Brain microvascular endothelial cell (primary cell): ENCODE results near the gene HDGF.
A peak's percentile ranks its signal among the peaks of the same experiment; 100 is the strongest.

ENCODE experiments used
- DNase-seq: peaks from one replicate; pipeline ENCODE4 v3.0.0-alpha.2; 2020
- H3K27ac ChIP-seq: fragments of 250-450 bp; sonication (Bioruptor Pico); 2 replicates; pipeline ENCODE4 v1.5.1; 2020; ENCODE audit warnings: mild to moderate bottlenecking, moderate library complexity
- H3K27me3 ChIP-seq: fragments of 250-450 bp; sonication (Bioruptor Pico); replicated peaks from 2 replicates; pipeline ENCODE4 v1.5.1; 2020; ENCODE audit warnings: mild to moderate bottlenecking
- H3K36me3 ChIP-seq: fragments of 250-450 bp; sonication (Bioruptor Pico); replicated peaks from 2 replicates; pipeline ENCODE4 v1.5.1; 2020; ENCODE audit warnings: mild to moderate bottlenecking
- H3K4me3 ChIP-seq: 2 replicates; pipeline ENCODE4 v1.5.1; 2011; ENCODE audit warnings: low read depth, mild to moderate bottlenecking, control low read depth, low read length, moderate library complexity
- CTCF ChIP-seq: IDR thresholded peaks from 2 replicates; pipeline ENCODE4 v1.5.1; 2011; ENCODE audit warnings: low read depth, mild to moderate bottlenecking, moderate library complexity, low read length, control low read depth, inconsistent platforms; ENCODE audit errors: missing control alignments
- in situ Hi-C: cut with HindIII; loops from 2 replicates; pipeline ENCODE4 v1.10.0; 2017; ENCODE audit warnings: low sequenced_read_pairs, low pct_ligation_motif_present

HDGF gene

GRCh38 chr1:156772222-156772621 lies 20.7 kb upstream of the HDGF start:
- peaks cover 9% of the 10 kb centered on the region for H3K36me3 ChIP-seq
- no peak for TF ChIP-seq CTCF

GRCh38 chr1:156768610-156769295 lies 17.3 kb upstream of the HDGF start:
- Histone ChIP-seq H3K4me3 (peak overlapping the region; percentile 95), H3K36me3 (peaks cover 9% of the 10 kb centered on the region), H3K27me3 (no peaks in the 10 kb centered on the region), H3K27ac (no peak overlapping the region)
- no peak for DNase-seq
- in situ Hi-C loops = no loop called here
- no peak for TF ChIP-seq CTCF

More at GRCh38 chr1:156772222-156772621, 20.7 kb upstream of the HDGF start:
- no peak overlapping the region for H3K4me3 ChIP-seq
- in situ Hi-C loops = no loop called here
- no peaks in the 10 kb centered on the region for H3K27me3 ChIP-seq
- H3K27ac ChIP-seq = no peak overlapping the region
- DNase-seq = no peak

GRCh38 chr1:156767879-156768604 lies 16.6 kb upstream of the HDGF start:
- no peak for DNase-seq
- Histone ChIP-seq H3K27ac (peak overlapping the region; percentile 82), H3K36me3 (peaks cover 9% of the 10 kb centered on the region), H3K27me3 (no peaks in the 10 kb centered on the region), H3K4me3 (peak overlapping the region; percentile 95)
- no peak for TF ChIP-seq CTCF
- in situ Hi-C loops = no loop called here

- Histone ChIP-seq H3K27me3 (no peaks in the 10 kb centered on the region), H3K36me3 (peaks cover 9% of the 10 kb centered on the region), H3K27ac (peak within 1 kb of the TSS; percentile 82), H3K4me3 (peak within 1 kb of the TSS; percentile 95)
- in situ Hi-C loops = no loop called here
- TF ChIP-seq CTCF = peak; percentile 10
- DNase-seq = peak; percentile 100
These were observed 15.8 kb upstream of the HDGF start, which contains the start of gene PRCC for GRCh38 chr1:156767101-156767878. Gene PRCC, plus strand, starts transcription at chr1:156767535. Its CDS starts 237 bp downstream, at chr1:156767772.

- Histone ChIP-seq H3K27ac (peak overlapping the region; percentile 82), H3K4me3 (peak overlapping the region; percentile 95), H3K27me3 (no peaks in the 10 kb centered on the region), H3K36me3 (peaks cover 9% of the 10 kb centered on the region)
- TF ChIP-seq CTCF = no peak
- no peak for DNase-seq
- in situ Hi-C loops = no loop called here
These were observed 15.0 kb upstream of the HDGF start for GRCh38 chr1:156766298-156767100.
